Glutamatergic neuron (in vitro differentiated cells): Measurements from ENCODE around the gene SYMPK. TPM values are rescaled to one million over a fixed set of nuclear protein-coding genes. Genes with fewer than 3 reads are reported as not detected.

Experiments
- DNase-seq: peaks from one replicate; pipeline ENCODE4 v3.0.0; 2022
- H3K27ac Mint-ChIP-seq: one replicate; pipeline ENCODE4 v1.8.0; 2020; ENCODE audit warnings: mild to moderate bottlenecking, mixed read lengths, inconsistent platforms; ENCODE audit not compliant: unreplicated experiment
- H3K27me3 Mint-ChIP-seq: one replicate; pipeline ENCODE4 v1.8.0; 2020; ENCODE audit warnings: mild to moderate bottlenecking, moderate library complexity, mixed read lengths, inconsistent platforms; ENCODE audit not compliant: unreplicated experiment
- H3K36me3 Mint-ChIP-seq: one replicate; pipeline ENCODE4 v1.8.0; 2020; ENCODE audit warnings: mild to moderate bottlenecking, mixed read lengths, inconsistent platforms; ENCODE audit not compliant: unreplicated experiment
- H3K4me1 Mint-ChIP-seq: one replicate; pipeline ENCODE4 v1.8.0; 2020; ENCODE audit warnings: mild to moderate bottlenecking, low read depth, mixed read lengths, inconsistent platforms; ENCODE audit not compliant: unreplicated experiment
- H3K4me3 Mint-ChIP-seq: one replicate; pipeline ENCODE4 v1.8.0; 2020; ENCODE audit warnings: mild to moderate bottlenecking, mixed read lengths, inconsistent platforms; ENCODE audit not compliant: unreplicated experiment
- H3K9me3 Mint-ChIP-seq: one replicate; pipeline ENCODE4 v1.8.0; 2020; ENCODE audit warnings: mild to moderate bottlenecking, moderate library complexity, mixed read lengths, inconsistent platforms; ENCODE audit not compliant: unreplicated experiment
- total RNA-seq: library from RNA; stranded (reverse); fragmentation: NEBNext Ultra II Directional; extraction: Animal tissue kit (Norgen Biotek cat#: 25700); gene quantifications from one replicate; pipeline ENCODE4 v1.2.1, GENCODE V29; 2021; ENCODE audit not compliant: unreplicated experiment
- TF ChIP-seq, protein P1 (sequence below): fragments of 200-600 bp; sonication (generic); IDR thresholded peaks from one replicate; pipeline ENCODE4 v1.5.0; 2021; ENCODE audit not compliant: partially characterized antibody, unreplicated experiment

Gene SYMPK
- total RNA-seq, 1 donor from 2014 or later: 78.1 TPM

DNA sequence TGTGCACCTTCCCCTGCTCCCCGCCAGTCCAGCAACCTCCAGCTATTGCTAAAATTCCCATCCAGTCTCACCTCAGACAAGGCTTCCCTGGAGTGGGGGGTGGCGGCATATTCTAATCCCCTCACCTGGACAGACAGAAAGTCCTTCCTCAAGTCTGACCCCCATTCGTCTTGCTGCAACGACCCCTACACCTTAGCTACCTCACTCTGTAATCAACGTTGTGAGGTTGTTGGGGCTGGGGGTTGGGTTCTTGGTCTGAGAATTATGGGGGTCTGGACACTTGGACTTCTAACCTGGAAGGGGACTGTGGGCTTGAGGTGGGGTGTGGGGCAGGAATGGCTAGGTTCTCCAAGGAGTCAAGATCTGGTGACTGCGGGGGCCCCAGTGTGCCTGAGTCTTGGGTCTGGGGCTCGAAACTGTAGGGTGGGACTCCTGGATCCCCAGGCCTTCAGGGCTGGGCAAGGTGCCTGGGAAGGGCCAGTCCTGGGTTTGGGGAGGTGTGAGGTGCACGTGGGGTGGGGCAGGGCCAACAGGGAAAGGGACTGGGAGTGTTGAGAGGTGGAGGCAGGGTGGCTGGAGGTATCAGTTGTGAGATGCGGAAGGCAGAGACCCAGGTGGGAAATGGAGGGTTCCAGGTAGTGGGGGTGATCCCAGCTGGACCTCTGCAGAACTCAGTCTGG, 2.5 kb upstream of the SYMPK start:
- TF ChIP-seq, protein P1, sequence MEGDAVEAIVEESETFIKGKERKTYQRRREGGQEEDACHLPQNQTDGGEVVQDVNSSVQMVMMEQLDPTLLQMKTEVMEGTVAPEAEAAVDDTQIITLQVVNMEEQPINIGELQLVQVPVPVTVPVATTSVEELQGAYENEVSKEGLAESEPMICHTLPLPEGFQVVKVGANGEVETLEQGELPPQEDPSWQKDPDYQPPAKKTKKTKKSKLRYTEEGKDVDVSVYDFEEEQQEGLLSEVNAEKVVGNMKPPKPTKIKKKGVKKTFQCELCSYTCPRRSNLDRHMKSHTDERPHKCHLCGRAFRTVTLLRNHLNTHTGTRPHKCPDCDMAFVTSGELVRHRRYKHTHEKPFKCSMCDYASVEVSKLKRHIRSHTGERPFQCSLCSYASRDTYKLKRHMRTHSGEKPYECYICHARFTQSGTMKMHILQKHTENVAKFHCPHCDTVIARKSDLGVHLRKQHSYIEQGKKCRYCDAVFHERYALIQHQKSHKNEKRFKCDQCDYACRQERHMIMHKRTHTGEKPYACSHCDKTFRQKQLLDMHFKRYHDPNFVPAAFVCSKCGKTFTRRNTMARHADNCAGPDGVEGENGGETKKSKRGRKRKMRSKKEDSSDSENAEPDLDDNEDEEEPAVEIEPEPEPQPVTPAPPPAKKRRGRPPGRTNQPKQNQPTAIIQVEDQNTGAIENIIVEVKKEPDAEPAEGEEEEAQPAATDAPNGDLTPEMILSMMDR: no peak
- Mint-ChIP-seq H3K9me3 (peaks cover 15% of the 10 kb centered on the region), H3K27ac (no peak overlapping the region), H3K4me1 (no peaks in the 10 kb centered on the region), H3K27me3 (peaks cover 30% of the 10 kb centered on the region), H3K4me3 (no peak overlapping the region), H3K36me3 (no peaks in the 10 kb centered on the region)
- DNase-seq: no peak

DNA sequence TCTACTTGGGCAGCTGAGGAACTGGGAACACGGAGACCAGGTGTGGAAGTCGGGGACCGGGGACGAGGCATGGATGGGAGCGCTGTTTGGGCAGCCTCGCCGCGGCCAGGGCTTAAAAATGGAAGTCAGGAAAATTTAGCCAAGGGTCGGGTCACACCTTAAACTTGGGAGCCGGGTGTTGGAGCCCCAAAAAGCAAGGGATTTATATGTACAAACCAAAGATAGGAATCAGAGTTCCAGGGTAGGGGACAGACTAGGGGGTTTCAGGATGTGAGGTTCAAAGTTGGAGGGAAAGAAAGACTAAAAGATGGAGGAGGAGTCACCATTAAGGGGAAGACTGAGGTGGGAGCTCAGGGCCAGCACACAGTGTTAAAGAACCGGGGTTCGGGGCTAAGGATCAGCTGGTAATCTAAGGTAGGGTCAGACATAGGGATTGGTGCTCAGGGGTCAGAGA, 1.7 kb upstream of the SYMPK start:
- H3K27me3 Mint-ChIP-seq: peaks cover 30% of the 10 kb centered on the region
- no peak for DNase-seq
- H3K27ac Mint-ChIP-seq: no peak overlapping the region
- no peaks in the 10 kb centered on the region for H3K4me1 Mint-ChIP-seq
- H3K9me3 Mint-ChIP-seq: peaks cover 15% of the 10 kb centered on the region
- TF ChIP-seq, protein P1: no peak
- H3K36me3 Mint-ChIP-seq: no peaks in the 10 kb centered on the region
- peak overlapping the region; percentile 64 for H3K4me3 Mint-ChIP-seq

DNA sequence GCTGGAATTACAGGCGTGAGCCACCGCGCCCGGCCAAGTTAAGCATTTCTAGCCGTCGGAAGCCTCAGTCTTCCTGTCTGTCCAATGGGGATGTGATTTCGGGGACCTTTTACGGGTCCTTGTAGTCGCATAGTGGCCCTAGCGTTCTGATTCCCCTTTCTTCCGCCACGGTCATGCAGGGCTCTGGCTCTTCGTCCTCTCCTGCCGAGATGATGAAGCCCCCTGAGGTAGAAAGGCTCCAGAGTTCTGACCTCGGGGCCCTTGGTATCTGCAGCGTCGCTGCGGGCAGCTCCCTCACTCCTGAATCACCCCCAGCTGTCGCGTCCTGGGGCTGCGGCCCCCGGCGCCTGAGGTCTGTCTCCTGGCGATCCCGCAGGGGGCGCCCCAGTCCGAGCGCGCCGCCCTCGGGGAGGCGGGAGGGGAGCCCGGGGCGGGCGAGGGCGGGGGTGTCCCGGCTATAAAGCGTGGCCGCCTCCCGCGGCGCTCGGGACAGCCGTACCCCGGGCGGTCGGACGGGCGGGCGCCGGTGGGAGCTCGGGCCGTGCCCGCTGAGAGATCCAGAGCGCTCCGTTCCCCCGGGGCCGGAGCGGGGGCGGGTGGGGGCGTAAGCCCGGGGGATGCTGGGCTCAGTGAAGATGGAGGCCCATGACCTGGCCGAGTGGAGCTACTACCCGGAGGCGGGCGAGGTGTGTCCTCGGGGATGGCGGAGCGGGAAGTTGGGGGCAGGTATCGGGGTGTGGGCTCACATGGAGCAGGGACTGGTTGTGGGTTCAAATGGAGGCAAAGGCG, 1.1 kb upstream of the SYMPK start, which contains the start of gene FOXA3:
FOXA3 (plus strand) TSS at position 487 of the 789 bp plus-strand sequence; CDS start at position 618, 131 bp downstream.
- Mint-ChIP-seq H3K27ac (peak within 1 kb of the TSS; percentile 99), H3K27me3 (peaks cover 30% of the 10 kb centered on the region), H3K4me3 (peak within 1 kb of the TSS; percentile 98), H3K9me3 (peaks cover 15% of the 10 kb centered on the region), H3K4me1 (no peaks in the 10 kb centered on the region), H3K36me3 (no peaks in the 10 kb centered on the region)
- TF ChIP-seq, protein P1: peak; percentile 71
- peak; percentile 51 for DNase-seq

DNA sequence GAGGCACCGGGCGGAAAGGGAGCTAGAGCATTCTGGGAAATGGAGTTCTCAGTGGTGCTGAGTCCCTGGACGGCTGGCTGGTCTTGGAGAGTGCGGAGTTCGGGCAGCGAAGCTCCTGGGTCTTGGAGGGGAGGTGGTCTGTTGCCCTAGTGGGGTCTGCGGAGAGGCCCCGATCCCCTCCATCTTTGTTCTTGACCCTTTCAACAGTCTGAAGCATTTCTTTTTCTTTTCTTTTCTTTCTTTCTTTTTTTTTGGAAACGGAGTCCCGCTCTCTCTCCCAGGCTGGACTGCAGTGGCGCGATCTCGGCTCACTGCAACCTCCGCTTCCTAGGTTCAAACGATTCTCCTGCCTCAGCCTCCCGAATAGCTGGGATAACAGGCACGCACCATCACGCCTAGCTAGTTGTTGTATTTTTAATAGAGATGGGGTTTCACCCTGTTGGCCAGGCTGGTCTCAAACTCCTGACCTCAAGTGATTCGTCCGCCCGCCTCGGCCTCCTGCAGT, 440 bp upstream of the SYMPK start:
- TF ChIP-seq, protein P1: no peak
- H3K27ac Mint-ChIP-seq: peak overlapping the region; percentile 99
- DNase-seq: no peak
- H3K9me3 Mint-ChIP-seq: peaks cover 15% of the 10 kb centered on the region
- no peaks in the 10 kb centered on the region for H3K4me1 Mint-ChIP-seq
- H3K36me3 Mint-ChIP-seq: peaks cover 5% of the 10 kb centered on the region
- peak overlapping the region; percentile 98 for H3K4me3 Mint-ChIP-seq
- H3K27me3 Mint-ChIP-seq: peaks cover 30% of the 10 kb centered on the region
